K562 (cell line): Measurements from ENCODE around the gene ITPRIPL2. TPM values are rescaled to one million over a fixed set of nuclear protein-coding genes. Genes with fewer than 3 reads are reported as not detected.

Experiments used
- ARNT ChIP-seq, 2 experiments: fragments of 450-650 bp; IDR thresholded peaks; 2 replicates each; pipeline ENCODE4 v1.6.1; 2016; ENCODE audit warnings: mild to moderate bottlenecking in 1 of 2
- CBX3 ChIP-seq, 2 experiments: IDR thresholded peaks; 1 replicate in 1 of 2; 2 replicates in 1 of 2; pipeline ENCODE4 v1.6.1; 2012; ENCODE audit warnings: inconsistent platforms in 2 of 2, low read length in 2 of 2, borderline replicate concordance in 1 of 2, control low read depth in 1 of 2
- FOS ChIP-seq: IDR thresholded peaks from 3 replicates; pipeline ENCODE4 v1.6.1; 2011; ENCODE audit not compliant: insufficient read length; ENCODE audit errors: extremely low read depth
- HDAC8 ChIP-seq: fragments of 450-650 bp; IDR thresholded peaks from 2 replicates; pipeline ENCODE4 v1.6.1; 2016; ENCODE audit warnings: mild to moderate bottlenecking, missing genetic modification characterization, moderate library complexity, missing compliant biosample characterization
- HIVEP1 ChIP-seq: fragments of 250-450 bp; sonication (Bioruptor Pico); IDR thresholded peaks from 2 replicates; pipeline ENCODE4 v1.4.0; 2020; ENCODE audit warnings: mild to moderate bottlenecking
- KLF1 ChIP-seq: fragments of 450-650 bp; IDR thresholded peaks from 2 replicates; pipeline ENCODE4 v1.6.1; 2016; ENCODE audit warnings: missing genetic modification characterization, missing compliant biosample characterization
- KLF6 ChIP-seq: fragments of 250-450 bp; sonication (Bioruptor Pico); IDR thresholded peaks from 2 replicates; pipeline ENCODE4 v1.4.0; 2020; ENCODE audit warnings: mild to moderate bottlenecking, moderate library complexity, borderline replicate concordance
- MEF2A ChIP-seq: IDR thresholded peaks from 2 replicates; pipeline ENCODE4 v1.6.1; 2011; ENCODE audit warnings: low read depth, mild to moderate bottlenecking, low read length, moderate library complexity; ENCODE audit not compliant: control insufficient read depth
- NUFIP1 ChIP-seq: fragments of 450-650 bp; IDR thresholded peaks from 2 replicates; pipeline ENCODE4 v1.6.1; 2018; ENCODE audit not compliant: partially characterized antibody
- YBX1 ChIP-seq: fragments of 450-650 bp; IDR thresholded peaks from 2 replicates; pipeline ENCODE4 v1.7.1; 2016; ENCODE audit warnings: mild to moderate bottlenecking
- ZBTB7A ChIP-seq: IDR thresholded peaks from 2 replicates; pipeline ENCODE4 v1.6.1; 2011; ENCODE audit warnings: low read depth, mild to moderate bottlenecking, low read length, moderate library complexity, borderline replicate concordance; ENCODE audit not compliant: control insufficient read depth
- ZNF197 ChIP-seq: fragments of 200-800 bp; sonication (Bioruptor generic); IDR thresholded peaks from 2 replicates; pipeline ENCODE4 v1.6.1; 2016; ENCODE audit warnings: low read depth, missing genetic modification characterization, missing compliant biosample characterization
- ZNF24 ChIP-seq: fragments of 450-650 bp; IDR thresholded peaks from 2 replicates; pipeline ENCODE4 v1.6.1; 2016
- ZNF583 ChIP-seq: fragments of 250-450 bp; sonication (Bioruptor Pico); IDR thresholded peaks from 2 replicates; pipeline ENCODE4 v1.4.0; 2020
- ZNF668 ChIP-seq: fragments of 250-450 bp; sonication (Bioruptor Pico); IDR thresholded peaks from 2 replicates; pipeline ENCODE4 v1.8.0; 2022; ENCODE audit warnings: mild to moderate bottlenecking, inconsistent platforms
- polyA plus RNA-seq, 8 experiments: library from polyadenylated mRNA; depleted of rRNA in 4 of 8; stranded (reverse) in 5 of 8; unstranded in 3 of 8; fragments of >200 nt; fragmentation: Nextera tagmentation in 2 of 8; fragmentation: Illumina TruSeq in 1 of 8; extraction: Ambion mirVana in 2 of 8; extraction: Trizol in 1 of 8; gene quantifications; 2 replicates each; pipeline versions ENCODE4 v1.2.1 to v1.2.3, GENCODE V29; 2011 to 2014; ENCODE audit warnings: inconsistent platforms in 1 of 8, missing spikeins in 1 of 8
- total RNA-seq, 7 experiments: library from RNA; depleted of rRNA in 6 of 7; stranded (reverse); fragments of >200 nt in 6 of 7; fragmentation: Illumina TruSeq in 2 of 7; extraction: Trizol in 2 of 7; gene quantifications; 2 replicates each; pipeline versions ENCODE4 v1.2.1 to v1.2.3, GENCODE V29; 2011 to 2021; ENCODE audit warnings: low replicate concordance in 1 of 7
- TF ChIP-seq, protein P1 (sequence below): fragments of 450-650 bp; IDR thresholded peaks from 2 replicates; pipeline ENCODE4 v1.7.0; 2016; ENCODE audit warnings: borderline replicate concordance
- TF ChIP-seq, protein P2 (sequence below): sonication (generic); formaldehyde crosslinking; IDR thresholded peaks from 2 replicates; pipeline ENCODE4 v1.8.0; 2023; ENCODE audit warnings: missing genetic modification reagents, mild to moderate bottlenecking, borderline replicate concordance
- TF ChIP-seq, protein P3 (sequence below): fragments of 250-450 bp; sonication (Bioruptor Pico); IDR thresholded peaks from 2 replicates; pipeline ENCODE4 v1.5.0; 2020; ENCODE audit warnings: mild to moderate bottlenecking

Gene ITPRIPL2
- total and polyA plus RNA-seq, 9 of the 15 experiments (the other 6 are each of a cell fraction or from before 2014, with no cell fraction given), result 0.04 to 2.2 (median 0.58) TPM

DNA sequence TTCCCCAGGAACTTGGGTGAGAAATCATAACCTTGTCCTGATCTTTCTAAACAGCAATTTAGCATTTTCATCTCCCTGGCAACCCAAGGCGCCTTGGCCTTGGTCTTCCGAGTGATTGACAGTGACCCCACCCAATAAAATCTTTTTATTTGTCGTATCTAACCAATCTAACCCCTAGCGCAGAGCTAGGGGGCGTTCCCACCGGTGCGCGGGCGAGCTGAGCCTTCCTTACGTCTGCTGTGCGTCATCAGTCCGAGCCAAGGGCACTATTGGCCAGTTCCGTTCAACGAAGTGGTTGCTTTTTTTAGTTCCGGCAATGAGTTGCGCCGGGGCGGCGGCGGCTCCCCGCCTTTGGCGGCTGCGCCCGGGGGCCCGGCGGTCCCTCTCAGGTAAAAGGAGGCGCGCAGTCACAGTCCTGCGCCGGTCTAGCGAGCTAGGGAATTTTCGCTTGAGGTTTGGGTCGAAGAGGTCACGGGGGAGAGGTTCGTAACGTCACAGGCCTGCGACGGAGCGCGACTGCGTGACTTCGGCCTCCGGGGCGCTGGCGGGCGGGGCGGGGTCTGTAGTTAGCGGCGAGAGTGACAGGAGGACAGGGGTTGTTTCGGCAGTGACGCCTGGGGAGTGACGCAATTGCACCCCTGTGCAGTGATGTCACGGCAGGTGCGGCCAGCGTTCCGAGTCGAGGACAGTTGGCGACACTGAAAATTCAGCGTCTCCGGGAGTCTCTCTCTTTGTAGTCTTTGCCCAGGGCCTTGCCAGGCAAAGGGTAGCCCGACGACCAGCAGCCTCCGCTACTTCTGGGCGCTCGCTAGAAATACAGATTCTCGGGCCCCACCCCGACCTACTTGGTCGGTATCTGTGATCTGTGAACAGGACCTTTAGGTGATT lies 46.2 kb upstream of the ITPRIPL2 start, which contains the start of gene COQ7 (continued):
- TF ChIP-seq, protein P1, sequence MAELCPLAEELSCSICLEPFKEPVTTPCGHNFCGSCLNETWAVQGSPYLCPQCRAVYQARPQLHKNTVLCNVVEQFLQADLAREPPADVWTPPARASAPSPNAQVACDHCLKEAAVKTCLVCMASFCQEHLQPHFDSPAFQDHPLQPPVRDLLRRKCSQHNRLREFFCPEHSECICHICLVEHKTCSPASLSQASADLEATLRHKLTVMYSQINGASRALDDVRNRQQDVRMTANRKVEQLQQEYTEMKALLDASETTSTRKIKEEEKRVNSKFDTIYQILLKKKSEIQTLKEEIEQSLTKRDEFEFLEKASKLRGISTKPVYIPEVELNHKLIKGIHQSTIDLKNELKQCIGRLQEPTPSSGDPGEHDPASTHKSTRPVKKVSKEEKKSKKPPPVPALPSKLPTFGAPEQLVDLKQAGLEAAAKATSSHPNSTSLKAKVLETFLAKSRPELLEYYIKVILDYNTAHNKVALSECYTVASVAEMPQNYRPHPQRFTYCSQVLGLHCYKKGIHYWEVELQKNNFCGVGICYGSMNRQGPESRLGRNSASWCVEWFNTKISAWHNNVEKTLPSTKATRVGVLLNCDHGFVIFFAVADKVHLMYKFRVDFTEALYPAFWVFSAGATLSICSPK, result no peak
- TF ChIP-seq FOS (peak; percentile 96), ZNF197 (CRISPR knock-in tag) (no peak), ARNT (IDR thresholded peaks at IDR 0.05) (no peak), MEF2A (no peak), HDAC8 (tag) (no peak), ZNF668 (CRISPR knock-in tag) (no peak), KLF6 (no peak), KLF1 (tag) (no peak), YBX1 (no peak), NUFIP1 (no peak), ZNF583 (CRISPR knock-in tag) (no peak), HIVEP1 (no peak), ZNF24 (no peak), CBX3 (IDR thresholded peaks at IDR 0.05; ENCODE audit: borderline replicate concordance in 1 of 2, low read length in 2 of 2) (no peak), ZBTB7A (peak; percentile 46; the same call in 1 of the 2 replicates)
- TF ChIP-seq, protein P2, sequence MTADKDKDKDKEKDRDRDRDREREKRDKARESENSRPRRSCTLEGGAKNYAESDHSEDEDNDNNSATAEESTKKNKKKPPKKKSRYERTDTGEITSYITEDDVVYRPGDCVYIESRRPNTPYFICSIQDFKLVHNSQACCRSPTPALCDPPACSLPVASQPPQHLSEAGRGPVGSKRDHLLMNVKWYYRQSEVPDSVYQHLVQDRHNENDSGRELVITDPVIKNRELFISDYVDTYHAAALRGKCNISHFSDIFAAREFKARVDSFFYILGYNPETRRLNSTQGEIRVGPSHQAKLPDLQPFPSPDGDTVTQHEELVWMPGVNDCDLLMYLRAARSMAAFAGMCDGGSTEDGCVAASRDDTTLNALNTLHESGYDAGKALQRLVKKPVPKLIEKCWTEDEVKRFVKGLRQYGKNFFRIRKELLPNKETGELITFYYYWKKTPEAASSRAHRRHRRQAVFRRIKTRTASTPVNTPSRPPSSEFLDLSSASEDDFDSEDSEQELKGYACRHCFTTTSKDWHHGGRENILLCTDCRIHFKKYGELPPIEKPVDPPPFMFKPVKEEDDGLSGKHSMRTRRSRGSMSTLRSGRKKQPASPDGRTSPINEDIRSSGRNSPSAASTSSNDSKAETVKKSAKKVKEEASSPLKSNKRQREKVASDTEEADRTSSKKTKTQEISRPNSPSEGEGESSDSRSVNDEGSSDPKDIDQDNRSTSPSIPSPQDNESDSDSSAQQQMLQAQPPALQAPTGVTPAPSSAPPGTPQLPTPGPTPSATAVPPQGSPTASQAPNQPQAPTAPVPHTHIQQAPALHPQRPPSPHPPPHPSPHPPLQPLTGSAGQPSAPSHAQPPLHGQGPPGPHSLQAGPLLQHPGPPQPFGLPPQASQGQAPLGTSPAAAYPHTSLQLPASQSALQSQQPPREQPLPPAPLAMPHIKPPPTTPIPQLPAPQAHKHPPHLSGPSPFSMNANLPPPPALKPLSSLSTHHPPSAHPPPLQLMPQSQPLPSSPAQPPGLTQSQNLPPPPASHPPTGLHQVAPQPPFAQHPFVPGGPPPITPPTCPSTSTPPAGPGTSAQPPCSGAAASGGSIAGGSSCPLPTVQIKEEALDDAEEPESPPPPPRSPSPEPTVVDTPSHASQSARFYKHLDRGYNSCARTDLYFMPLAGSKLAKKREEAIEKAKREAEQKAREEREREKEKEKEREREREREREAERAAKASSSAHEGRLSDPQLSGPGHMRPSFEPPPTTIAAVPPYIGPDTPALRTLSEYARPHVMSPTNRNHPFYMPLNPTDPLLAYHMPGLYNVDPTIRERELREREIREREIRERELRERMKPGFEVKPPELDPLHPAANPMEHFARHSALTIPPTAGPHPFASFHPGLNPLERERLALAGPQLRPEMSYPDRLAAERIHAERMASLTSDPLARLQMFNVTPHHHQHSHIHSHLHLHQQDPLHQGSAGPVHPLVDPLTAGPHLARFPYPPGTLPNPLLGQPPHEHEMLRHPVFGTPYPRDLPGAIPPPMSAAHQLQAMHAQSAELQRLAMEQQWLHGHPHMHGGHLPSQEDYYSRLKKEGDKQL (CRISPR knock-in tag), result no peak
- TF ChIP-seq, protein P3, sequence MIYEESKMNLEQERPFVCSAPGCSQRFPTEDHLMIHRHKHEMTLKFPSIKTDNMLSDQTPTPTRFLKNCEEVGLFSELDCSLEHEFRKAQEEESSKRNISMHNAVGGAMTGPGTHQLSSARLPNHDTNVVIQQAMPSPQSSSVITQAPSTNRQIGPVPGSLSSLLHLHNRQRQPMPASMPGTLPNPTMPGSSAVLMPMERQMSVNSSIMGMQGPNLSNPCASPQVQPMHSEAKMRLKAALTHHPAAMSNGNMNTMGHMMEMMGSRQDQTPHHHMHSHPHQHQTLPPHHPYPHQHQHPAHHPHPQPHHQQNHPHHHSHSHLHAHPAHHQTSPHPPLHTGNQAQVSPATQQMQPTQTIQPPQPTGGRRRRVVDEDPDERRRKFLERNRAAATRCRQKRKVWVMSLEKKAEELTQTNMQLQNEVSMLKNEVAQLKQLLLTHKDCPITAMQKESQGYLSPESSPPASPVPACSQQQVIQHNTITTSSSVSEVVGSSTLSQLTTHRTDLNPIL (CRISPR knock-in tag), result no peak
